HG03039 (cell line): Measurements from ENCODE around the gene FBXW8.
"Not testable (repeated sequence)": the region's sequence is repeated elsewhere in the genome, so short reads cannot be mapped to it uniquely, and the experiment has no call there.

Source experiments
- ATAC-seq: cut with Tn5 transposase; IDR thresholded peaks from one replicate; pipeline ENCODE4 v1.9.1; 2021; ENCODE audit warnings: mild to moderate bottlenecking, moderate library complexity; ENCODE audit not compliant: unreplicated experiment

The FBXW8 gene

DNA sequence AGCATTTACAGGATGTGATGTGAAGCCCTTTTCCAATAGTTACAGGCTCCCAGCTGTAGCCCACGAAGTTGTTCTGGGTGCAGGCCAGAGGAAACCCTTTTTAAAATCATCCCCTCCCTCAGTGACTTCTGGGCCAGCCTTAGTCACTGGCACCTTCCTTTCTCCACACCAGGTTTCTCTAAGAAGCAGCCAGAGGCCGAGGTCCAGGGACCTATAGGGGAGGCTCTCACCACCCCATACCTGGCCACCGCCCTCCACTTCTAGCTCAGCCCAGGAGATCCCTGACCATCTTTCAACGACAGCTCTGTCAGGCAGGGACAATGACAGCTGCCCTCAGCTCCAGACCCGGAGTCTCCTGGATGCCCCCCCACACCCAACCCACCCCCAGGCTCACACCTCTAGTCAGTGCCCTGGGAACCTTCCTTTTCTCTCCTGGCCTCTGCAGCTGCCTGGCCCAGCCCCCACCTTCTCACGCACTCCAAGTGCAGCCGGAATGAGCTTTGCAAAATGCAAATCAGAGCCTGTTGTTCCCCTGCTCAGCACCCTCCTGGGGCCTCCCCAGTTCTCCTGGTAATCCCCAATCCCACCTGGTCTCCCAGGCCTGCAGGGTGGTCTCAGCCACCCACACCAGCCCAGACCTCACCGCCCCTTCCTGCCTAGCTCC is 141.8 kb downstream of the FBXW8 start:
- no peak for ATAC-seq

DNA sequence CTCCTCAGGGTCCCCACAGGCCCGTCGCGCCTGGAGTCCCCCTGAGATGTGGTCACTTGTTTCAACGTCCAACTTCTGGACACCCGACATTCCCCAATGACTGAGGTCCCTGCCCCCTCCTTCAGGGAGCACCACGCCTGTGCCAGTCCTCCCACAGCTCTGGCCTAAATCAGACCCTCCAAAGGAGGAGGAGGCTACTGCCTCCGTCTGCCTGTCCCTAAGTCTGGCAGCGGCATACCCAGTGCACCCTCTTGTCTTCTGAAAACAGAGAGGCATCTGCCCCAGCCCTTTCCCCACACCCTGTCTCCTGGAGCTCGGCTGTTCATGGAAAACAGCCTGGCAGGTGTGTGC is 142.3 kb downstream of the FBXW8 start:
- no peak for ATAC-seq

- no peak for ATAC-seq
Measured at GRCh38 chr12:117053597-117054201, 142.9 kb downstream of the FBXW8 start.

GRCh38 chr12:117054279-117054678 is 143.5 kb downstream of the FBXW8 start:
- ATAC-seq = no peak

DNA sequence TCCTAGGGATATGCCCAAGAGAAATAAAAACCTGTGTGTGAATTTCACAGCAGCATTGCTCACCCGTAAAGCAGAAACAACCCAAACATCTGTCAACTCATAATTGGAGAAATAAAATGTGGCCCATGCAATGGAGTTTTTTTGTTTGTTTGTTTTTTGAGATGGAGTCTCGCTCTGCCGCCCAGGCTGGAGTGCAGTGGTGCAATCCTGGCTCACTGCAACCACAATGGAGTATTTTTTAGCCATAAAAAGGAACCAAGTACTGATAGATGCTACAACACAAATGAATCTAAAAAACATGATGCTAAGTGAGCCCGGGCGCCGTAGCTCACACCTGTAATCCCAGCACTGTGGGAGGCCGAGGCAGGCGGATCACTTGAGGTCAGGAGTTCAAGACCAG is 146.9 kb downstream of the FBXW8 start:
- ATAC-seq = not testable (repeated sequence)

DNA sequence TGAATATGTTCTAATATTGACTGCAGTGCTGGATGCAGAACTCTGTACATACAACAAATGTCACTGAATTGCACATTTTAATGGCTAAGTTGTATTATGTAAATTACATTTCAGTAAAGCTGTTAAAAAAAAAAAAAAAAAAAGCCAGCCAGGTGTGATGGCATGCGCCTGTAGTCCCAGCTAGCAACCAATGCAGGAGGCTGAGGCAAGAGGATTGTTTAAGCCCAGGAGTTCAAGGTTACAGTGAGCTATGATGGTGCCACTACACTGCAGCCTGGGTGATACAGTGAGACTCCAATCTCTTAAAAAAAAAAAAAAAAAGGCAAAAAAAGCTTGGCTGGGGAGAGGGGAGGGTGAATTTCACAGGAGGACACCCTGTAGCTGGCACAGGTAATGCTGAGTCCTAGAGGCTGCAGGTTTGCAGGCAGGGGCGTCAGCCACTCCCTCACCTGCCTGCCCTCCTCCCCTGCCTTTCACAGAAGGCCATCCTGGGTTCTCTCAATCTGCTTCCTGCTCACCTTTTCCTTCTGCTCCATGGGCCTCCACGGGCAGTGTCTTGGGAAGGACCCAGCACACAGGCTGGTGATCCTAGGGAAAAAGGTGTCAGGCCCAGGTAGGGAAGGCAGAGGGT is 147.8 kb downstream of the FBXW8 start:
- ATAC-seq = no peak

DNA sequence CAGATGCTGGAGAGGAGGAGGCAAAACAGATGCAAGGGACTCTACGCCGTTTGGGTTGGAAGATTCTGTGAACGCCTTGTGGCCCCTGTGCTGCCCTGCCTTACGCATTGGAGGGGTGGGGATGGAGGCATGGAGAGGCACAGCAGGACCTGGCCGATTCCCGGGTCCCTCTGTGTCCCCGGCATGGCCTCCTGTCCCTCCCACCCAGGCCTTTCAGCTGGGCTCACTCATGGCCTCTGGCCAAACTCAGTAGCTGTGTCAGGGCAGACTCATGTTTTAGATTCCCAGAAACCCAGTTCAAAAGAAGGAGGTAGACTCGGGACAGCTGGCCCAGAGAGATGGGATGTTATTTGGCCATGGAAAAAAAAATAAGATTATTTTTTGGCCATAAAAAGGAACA is 148.4 kb downstream of the FBXW8 start:
- no peak for ATAC-seq

GRCh38 chr12:117060246-117060928 is 149.6 kb downstream of the FBXW8 start:
- no peak for ATAC-seq

DNA sequence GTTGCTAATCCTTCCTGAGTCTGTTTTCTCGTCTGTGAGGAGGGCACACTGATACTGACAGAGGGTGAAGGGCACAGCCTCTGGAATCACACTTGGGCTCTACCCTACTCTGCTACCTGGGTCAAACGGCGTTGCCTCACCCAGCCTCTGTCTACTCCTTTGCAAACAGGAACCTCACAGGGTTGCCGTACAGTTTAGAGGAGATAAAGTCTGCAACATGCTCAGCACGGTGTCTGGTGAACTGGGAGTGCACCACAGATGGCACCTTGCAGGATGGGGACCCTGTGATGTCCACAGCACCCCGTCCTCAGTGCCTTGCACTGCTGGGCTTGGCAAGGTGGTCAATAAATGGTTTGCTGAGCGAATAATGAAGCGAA is 150.2 kb downstream of the FBXW8 start:
- no peak for ATAC-seq

- no peak for ATAC-seq
Measured at GRCh38 chr12:117061555-117062079, 150.9 kb downstream of the FBXW8 start.

DNA sequence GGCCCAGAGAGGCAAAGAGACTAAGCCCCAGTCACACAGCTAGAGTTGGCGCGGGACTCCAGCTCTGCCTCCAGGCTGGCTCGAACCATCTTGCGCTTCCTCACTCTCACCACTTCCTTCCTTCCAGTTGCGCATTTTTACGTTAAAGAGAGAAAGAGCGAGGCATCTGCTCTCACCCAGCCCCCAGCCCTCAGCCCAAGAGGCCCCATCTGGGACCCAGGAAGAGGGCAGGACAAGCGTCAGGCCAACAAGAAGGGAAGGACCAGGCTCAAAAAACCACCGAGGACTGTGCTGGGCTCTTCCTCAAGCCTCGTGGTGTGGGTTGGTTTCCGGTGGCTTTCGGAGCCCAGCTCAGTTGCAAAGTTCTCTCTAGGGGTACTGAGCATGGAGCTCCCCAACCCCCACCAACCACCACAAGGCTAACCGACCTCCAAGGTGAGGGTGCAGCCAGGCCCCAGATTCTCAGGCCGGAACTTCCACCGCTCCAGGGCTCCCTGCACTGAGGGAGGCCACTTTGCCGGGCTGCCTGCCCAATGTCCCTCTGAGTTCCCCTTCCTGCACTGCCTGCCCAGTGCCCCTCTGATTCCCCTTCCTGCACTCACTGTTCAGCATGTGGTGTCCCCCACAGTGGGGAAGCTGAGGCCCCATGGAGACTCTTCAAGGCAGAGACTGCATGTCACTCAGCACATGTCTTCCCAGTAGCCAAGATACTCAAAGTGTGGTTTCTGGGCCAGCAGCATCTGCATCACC is 152.6 kb downstream of the FBXW8 start:
- ATAC-seq = no peak

GRCh38 chr12:117064049-117064448 is 153.3 kb downstream of the FBXW8 start:
- ATAC-seq = no peak

- no peak for ATAC-seq
Measured at GRCh38 chr12:117064596-117064995, 153.8 kb downstream of the FBXW8 start.

GRCh38 chr12:117067016-117067415 is 156.3 kb downstream of the FBXW8 start:
- no peak for ATAC-seq

- no peak for ATAC-seq
Measured at GRCh38 chr12:117067638-117068037, 156.9 kb downstream of the FBXW8 start.

- ATAC-seq = no peak
Measured at GRCh38 chr12:117068492-117068891, 157.7 kb downstream of the FBXW8 start.

DNA sequence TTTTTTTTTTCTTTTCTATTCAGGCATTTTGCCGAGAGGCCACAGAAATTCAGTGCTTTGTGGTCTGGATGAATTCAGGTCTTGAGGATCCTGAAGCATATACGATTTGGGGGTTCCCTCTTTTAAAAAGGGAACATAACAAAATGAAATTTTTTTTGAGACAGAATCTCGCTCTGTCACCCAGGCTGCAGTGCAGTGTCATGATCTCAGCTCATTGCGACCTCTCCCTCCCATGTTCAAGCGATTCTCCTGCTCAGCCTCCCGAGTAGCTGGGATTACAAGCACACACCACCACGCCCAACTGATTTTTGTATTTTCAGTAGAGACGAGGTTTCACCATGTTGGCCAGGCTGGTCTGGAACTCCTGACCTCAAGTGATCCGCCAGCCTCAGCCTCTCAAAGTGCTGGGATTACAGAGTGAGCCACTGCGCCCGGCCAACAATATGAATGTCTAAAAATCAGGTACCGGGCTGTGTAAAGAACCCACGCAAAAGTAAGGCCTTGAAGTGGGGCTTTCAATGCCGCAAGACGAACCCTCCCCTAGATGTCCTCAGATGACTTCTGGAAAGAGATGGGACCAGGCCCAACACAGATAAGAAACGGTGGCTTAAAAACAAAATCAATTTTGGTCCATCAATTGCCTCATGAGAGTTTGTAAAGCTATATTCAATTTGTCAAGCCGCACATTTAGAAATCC is 158.5 kb downstream of the FBXW8 start:
- ATAC-seq = no peak

DNA sequence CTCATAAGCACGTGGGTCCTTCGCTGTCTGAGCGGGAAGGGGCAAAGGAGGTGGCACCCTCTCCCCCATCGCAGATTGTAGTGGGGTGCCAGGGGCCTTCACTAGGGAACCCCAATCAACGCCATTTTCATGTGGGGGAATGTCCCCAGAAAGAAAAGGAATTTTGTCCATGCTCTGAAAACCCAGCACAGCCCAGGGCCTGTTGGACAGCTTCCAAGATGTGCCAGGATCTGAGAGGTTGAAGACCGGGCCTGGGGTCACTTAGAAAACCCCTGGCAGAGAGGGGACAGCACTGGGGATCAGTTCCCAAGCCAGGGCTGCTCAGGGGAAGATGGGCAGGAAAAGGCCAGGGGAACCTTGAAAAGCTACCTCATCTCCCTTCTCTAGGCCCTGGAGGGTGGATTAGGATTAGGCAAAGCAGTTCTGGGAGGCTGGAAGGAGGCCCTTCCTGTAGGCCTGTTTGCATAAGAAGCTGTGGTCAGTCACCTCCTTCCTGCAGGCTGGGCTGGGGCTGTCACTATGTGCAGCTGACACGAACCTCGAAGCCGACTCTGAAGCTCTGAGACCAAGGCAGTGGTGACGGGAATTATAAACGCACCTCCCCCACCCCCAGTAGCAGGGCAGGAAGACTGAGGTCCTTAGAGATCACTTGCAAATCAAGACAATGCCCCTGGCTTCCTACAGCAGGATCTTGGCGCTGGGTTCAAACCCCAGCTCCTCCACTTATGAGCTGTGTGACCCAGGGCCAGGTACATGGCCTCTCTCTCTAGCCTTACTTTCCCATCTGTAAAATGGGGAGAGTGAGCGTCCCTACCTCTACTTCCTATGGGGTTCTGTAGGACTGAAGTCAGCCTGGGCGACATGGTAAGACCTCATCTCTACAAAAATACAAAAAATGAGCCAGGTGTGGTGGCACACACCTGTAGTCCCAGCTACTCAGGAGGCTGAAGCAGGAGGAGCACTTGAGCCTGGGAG is 159.5 kb downstream of the FBXW8 start:
- no peak for ATAC-seq

DNA sequence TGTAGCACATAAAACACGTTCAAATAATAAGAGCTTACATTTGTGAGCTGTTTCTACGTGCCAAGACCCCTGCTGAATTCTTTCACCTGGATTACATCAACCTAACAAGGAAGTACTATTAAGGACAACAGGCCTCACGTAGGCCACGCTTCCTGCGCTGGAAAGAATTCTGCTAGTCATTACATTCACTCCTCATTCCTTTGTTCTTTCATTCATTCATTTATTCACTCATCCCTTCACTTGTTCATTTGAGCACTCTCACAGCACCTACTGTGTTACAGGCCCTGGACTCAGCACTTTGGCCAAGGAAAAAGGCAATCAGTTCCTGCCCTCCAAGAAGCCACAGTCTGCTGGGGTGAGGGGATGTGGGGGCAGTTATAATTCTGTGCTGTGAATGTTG is 160.3 kb downstream of the FBXW8 start:
- no peak for ATAC-seq
